Nephron (organoid): ENCODE measurements around the gene SYNJ2.

Experiments used
- H3K27ac Mint-ChIP-seq, 3 experiments: 2 replicates each; pipeline ENCODE4 v1.8.0; 2020; ENCODE audit warnings: mixed read lengths in 3 of 3, mild to moderate bottlenecking in 2 of 3, moderate library complexity in 1 of 3
- H3K27me3 Mint-ChIP-seq: 2 replicates; pipeline ENCODE4 v1.8.0; 2021; ENCODE audit warnings: low read depth, mild to moderate bottlenecking, moderate library complexity, mixed read lengths
- H3K36me3 Mint-ChIP-seq: 2 replicates; pipeline ENCODE4 v1.8.0; 2020; ENCODE audit warnings: low read depth, mixed read lengths
- H3K4me1 Mint-ChIP-seq: 2 replicates; pipeline ENCODE4 v1.8.0; 2020; ENCODE audit warnings: mixed read lengths
- H3K4me3 Mint-ChIP-seq, 3 experiments: 2 replicates each; pipeline ENCODE4 v1.8.0; 2020; ENCODE audit warnings: mild to moderate bottlenecking in 3 of 3, mixed read lengths in 3 of 3, moderate library complexity in 2 of 3
- H3K9me3 Mint-ChIP-seq: 2 replicates; pipeline ENCODE4 v1.8.0; 2020; ENCODE audit warnings: mixed read lengths
- TF ChIP-seq, protein P1 (sequence below), 3 experiments: fragments of 200-600 bp; sonication (generic); IDR thresholded peaks; one replicate each; pipeline ENCODE4 v1.5.0; 2021; ENCODE audit warnings: antibody characterized with exemption in 3 of 3; ENCODE audit not compliant: unreplicated experiment in 3 of 3

The SYNJ2 gene

GRCh38 chr6:158003910-158004700 is 22.4 kb downstream of the SYNJ2 start:
- Mint-ChIP-seq H3K27ac (peak overlapping the region; percentile 94 to 97 (median 96)), H3K4me3 (no peak overlapping the region), H3K4me1 (peaks cover 72% of the 10 kb centered on the region), H3K27me3 (no peaks in the 10 kb centered on the region), H3K9me3 (no peaks in the 10 kb centered on the region), H3K36me3 (peaks cover 3% of the 10 kb centered on the region)
- TF ChIP-seq, protein P1, sequence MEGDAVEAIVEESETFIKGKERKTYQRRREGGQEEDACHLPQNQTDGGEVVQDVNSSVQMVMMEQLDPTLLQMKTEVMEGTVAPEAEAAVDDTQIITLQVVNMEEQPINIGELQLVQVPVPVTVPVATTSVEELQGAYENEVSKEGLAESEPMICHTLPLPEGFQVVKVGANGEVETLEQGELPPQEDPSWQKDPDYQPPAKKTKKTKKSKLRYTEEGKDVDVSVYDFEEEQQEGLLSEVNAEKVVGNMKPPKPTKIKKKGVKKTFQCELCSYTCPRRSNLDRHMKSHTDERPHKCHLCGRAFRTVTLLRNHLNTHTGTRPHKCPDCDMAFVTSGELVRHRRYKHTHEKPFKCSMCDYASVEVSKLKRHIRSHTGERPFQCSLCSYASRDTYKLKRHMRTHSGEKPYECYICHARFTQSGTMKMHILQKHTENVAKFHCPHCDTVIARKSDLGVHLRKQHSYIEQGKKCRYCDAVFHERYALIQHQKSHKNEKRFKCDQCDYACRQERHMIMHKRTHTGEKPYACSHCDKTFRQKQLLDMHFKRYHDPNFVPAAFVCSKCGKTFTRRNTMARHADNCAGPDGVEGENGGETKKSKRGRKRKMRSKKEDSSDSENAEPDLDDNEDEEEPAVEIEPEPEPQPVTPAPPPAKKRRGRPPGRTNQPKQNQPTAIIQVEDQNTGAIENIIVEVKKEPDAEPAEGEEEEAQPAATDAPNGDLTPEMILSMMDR (IDR thresholded peaks at IDR 0.05; ENCODE audit: unreplicated experiment in 3 of 3): no peak

- Mint-ChIP-seq H3K36me3 (peaks cover 3% of the 10 kb centered on the region), H3K27me3 (no peaks in the 10 kb centered on the region), H3K4me3 (peak overlapping the region in 1 of 3 experiments; percentile 31), H3K4me1 (peaks cover 73% of the 10 kb centered on the region), H3K27ac (peak overlapping the region; percentile 94 to 97 (median 96)), H3K9me3 (no peaks in the 10 kb centered on the region)
- TF ChIP-seq, protein P1 (IDR thresholded peaks at IDR 0.05; ENCODE audit: unreplicated experiment in 3 of 3): no peak
Observed at GRCh38 chr6:158004701-158005095, 23.0 kb downstream of the SYNJ2 start.

- Mint-ChIP-seq H3K36me3 (peaks cover 3% of the 10 kb centered on the region), H3K27ac (peak overlapping the region in 2 of 3 experiments; percentile 80 to 84), H3K27me3 (no peaks in the 10 kb centered on the region), H3K9me3 (no peaks in the 10 kb centered on the region), H3K4me3 (no peak overlapping the region), H3K4me1 (peaks cover 65% of the 10 kb centered on the region)
- TF ChIP-seq, protein P1 (IDR thresholded peaks at IDR 0.05; ENCODE audit: unreplicated experiment in 3 of 3): no peak
Observed at GRCh38 chr6:158005626-158006180, 24.0 kb downstream of the SYNJ2 start.

- Mint-ChIP-seq H3K4me1 (peaks cover 63% of the 10 kb centered on the region), H3K4me3 (no peak overlapping the region), H3K27me3 (no peaks in the 10 kb centered on the region), H3K9me3 (no peaks in the 10 kb centered on the region), H3K36me3 (peaks cover 8% of the 10 kb centered on the region), H3K27ac (peak overlapping the region; percentile 41 to 84 (median 80))
- TF ChIP-seq, protein P1 (IDR thresholded peaks at IDR 0.05; ENCODE audit: unreplicated experiment in 3 of 3): no peak
Observed at GRCh38 chr6:158006331-158006730, 24.7 kb downstream of the SYNJ2 start.

DNA sequence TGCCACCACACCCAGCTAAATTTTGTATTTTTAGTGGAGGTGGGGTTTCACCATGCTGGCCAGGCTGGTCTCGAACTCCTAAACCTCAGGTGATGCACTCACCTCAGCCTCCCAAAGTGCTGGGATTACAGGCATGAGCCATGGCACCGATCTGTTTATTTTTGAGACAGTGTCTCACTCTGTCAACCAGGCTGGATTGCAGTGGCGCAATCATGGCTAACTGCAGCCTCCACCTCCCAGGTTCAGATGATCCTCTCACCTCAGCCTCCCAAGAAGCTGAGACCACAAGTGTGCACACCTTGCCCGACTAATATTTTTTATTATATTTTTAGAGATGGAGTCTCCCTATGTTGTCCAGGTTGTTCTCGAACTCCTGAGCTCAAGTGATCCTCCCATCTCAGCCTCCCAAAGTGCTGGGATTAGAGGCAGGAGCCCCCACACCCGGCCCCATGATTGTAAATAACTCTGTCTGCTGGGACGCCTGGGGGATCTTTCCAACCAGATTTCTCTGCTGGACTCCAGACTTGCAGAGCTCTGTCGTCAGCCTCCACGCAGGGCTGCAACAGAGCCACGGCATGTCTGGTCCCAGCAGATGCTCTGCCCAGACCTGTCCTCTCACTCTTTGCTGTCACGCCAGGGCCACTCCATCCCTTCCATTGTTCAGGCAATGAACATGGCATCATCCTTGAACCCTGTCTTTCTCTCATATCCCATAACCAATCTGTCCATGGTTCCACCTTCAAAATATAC is 25.3 kb downstream of the SYNJ2 start:
- no peak overlapping the region for H3K4me3 Mint-ChIP-seq
- H3K27me3 Mint-ChIP-seq: no peaks in the 10 kb centered on the region
- TF ChIP-seq, protein P1 (IDR thresholded peaks at IDR 0.05; ENCODE audit: unreplicated experiment in 3 of 3): no peak
- peak overlapping the region in 1 of 3 experiments; percentile 87 for H3K27ac Mint-ChIP-seq
- peaks cover 63% of the 10 kb centered on the region for H3K4me1 Mint-ChIP-seq
- H3K9me3 Mint-ChIP-seq: no peaks in the 10 kb centered on the region
- H3K36me3 Mint-ChIP-seq: peaks cover 12% of the 10 kb centered on the region
